ENCODE results near the gene AXDND1. TPM values are rescaled to one million over a fixed set of nuclear protein-coding genes. Genes with fewer than 3 reads are reported as not detected.

Gene AXDND1
- total and polyA plus RNA-seq, 2 of the 8 experiments (the other 6 are each of a cell fraction or from before 2014, with no cell fraction given), result 0.61 TPM; not detected in 1

- no peak for TF ChIP-seq JUN (IDR thresholded peaks at IDR 0.05; ENCODE audit: low read depth, low read length)
- TF ChIP-seq CBX5 (IDR thresholded peaks at IDR 0.05; ENCODE audit: low read depth, low read length), result no peak
- no peak for TF ChIP-seq POLR2A (IDR thresholded peaks at IDR 0.05; ENCODE audit: control extremely low read depth in 1 of 2, low read depth in 2 of 2, low read length in 2 of 2)
- no peak for TF ChIP-seq RFX5 (IDR thresholded peaks at IDR 0.05; ENCODE audit: borderline replicate concordance, low read depth, low read length)
- no peak for TF ChIP-seq TEAD4 (IDR thresholded peaks at IDR 0.05; ENCODE audit: low read depth, low read length)
- TF ChIP-seq POU5F1 (IDR thresholded peaks at IDR 0.05; ENCODE audit: low read depth, low read length), result no peak
- TF ChIP-seq BCL11A (IDR thresholded peaks at IDR 0.05; ENCODE audit: low read depth in 2 of 2, low read length in 2 of 2), result no peak
- no peak for TF ChIP-seq ATF2 (IDR thresholded peaks at IDR 0.05; ENCODE audit: low read length)
- no peak for TF ChIP-seq YY1 (IDR thresholded peaks at IDR 0.05; ENCODE audit: low read depth, low read length)
- TF ChIP-seq SIRT6 (IDR thresholded peaks at IDR 0.05; ENCODE audit: low read length), result no peak
- TF ChIP-seq RBBP5 (IDR thresholded peaks at IDR 0.05; ENCODE audit: borderline replicate concordance, low read depth, low read length), result 0 out of 2 replicates have a peak, but pooled peaks have one; percentile 29
- no peak for TF ChIP-seq POLR2AphosphoS5 (IDR thresholded peaks at IDR 0.05; ENCODE audit: low read depth, low read length)
Measured at GRCh38 chr1:179575497-179576314, 209.9 kb downstream of the AXDND1 start, which contains the start of gene NPHS2 (continued).
